ENCODE measurements around the gene PHRF1.
A peak's percentile ranks its signal among the peaks of the same experiment; 100 is the strongest.

PHRF1 gene, protein sequence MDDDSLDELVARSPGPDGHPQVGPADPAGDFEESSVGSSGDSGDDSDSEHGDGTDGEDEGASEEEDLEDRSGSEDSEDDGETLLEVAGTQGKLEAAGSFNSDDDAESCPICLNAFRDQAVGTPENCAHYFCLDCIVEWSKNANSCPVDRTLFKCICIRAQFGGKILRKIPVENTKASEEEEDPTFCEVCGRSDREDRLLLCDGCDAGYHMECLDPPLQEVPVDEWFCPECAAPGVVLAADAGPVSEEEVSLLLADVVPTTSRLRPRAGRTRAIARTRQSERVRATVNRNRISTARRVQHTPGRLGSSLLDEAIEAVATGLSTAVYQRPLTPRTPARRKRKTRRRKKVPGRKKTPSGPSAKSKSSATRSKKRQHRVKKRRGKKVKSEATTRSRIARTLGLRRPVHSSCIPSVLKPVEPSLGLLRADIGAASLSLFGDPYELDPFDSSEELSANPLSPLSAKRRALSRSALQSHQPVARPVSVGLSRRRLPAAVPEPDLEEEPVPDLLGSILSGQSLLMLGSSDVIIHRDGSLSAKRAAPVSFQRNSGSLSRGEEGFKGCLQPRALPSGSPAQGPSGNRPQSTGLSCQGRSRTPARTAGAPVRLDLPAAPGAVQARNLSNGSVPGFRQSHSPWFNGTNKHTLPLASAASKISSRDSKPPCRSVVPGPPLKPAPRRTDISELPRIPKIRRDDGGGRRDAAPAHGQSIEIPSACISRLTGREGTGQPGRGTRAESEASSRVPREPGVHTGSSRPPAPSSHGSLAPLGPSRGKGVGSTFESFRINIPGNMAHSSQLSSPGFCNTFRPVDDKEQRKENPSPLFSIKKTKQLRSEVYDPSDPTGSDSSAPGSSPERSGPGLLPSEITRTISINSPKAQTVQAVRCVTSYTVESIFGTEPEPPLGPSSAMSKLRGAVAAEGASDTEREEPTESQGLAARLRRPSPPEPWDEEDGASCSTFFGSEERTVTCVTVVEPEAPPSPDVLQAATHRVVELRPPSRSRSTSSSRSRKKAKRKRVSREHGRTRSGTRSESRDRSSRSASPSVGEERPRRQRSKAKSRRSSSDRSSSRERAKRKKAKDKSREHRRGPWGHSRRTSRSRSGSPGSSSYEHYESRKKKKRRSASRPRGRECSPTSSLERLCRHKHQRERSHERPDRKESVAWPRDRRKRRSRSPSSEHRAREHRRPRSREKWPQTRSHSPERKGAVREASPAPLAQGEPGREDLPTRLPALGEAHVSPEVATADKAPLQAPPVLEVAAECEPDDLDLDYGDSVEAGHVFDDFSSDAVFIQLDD (N-terminal part only)

DNA sequence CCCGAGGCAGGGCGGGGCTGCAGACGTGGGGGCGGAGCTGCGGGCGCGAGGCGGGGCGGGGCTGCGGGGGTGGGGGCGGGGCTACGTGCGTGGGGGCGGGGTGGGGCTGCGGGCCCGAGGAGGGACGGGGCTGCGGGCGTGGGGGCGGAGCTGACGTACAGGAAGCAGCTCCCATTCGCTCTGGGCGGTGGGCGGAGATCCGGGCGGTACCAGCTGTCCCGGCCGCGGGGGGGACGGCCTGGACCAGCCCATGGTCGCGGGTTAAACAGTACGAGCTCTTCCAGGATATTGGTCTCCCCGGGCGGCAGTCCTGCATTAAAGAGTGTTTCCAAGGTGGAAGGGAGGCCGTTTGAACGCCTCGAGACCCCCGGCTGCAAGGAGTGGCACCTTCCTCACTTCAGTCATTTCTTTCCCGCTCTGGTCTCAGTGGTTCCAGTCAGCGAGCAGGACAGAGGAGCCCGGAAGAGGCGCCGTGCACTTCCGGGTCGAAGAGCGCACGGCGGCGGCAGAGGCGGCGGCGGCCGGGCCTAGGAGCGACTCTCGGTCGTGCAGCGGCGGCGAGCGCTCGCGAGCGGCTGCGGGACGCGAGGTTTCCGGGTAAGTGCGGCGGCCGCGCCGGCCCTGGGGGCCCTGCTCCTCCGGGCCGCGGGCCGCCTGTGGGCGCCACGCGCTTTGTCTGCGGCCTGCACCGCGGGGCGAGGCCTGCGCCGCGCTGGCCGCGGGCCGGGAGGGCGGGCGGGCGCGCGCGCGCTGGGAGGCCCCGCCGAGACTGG lies at the start of gene PHRF1:
PHRF1 (plus strand) TSS at position 475 of the 773 bp plus-strand sequence. CDS start 5,043 bp downstream, outside the sequence.
- Mint-ChIP-seq H3K36me3 (ENCODE audit: insufficient read depth) (peaks cover 11% of the 10 kb centered on the region), H3K9me3 (no peaks in the 10 kb centered on the region), H3K27ac (ENCODE audit: low read depth) (peak within 1 kb of the TSS; percentile 94), H3K27me3 (no peaks in the 10 kb centered on the region), H3K4me1 (peaks cover 43% of the 10 kb centered on the region), H3K4me3 (peak within 1 kb of the TSS; percentile 93)
- ATAC-seq (replicated peaks; ENCODE audit: extremely low read depth, poor library complexity, severe bottlenecking) = peak; percentile 88
- DNase-seq (ENCODE audit: low spot score in 2 of 2) = peak; percentile 93 to 95

DNA sequence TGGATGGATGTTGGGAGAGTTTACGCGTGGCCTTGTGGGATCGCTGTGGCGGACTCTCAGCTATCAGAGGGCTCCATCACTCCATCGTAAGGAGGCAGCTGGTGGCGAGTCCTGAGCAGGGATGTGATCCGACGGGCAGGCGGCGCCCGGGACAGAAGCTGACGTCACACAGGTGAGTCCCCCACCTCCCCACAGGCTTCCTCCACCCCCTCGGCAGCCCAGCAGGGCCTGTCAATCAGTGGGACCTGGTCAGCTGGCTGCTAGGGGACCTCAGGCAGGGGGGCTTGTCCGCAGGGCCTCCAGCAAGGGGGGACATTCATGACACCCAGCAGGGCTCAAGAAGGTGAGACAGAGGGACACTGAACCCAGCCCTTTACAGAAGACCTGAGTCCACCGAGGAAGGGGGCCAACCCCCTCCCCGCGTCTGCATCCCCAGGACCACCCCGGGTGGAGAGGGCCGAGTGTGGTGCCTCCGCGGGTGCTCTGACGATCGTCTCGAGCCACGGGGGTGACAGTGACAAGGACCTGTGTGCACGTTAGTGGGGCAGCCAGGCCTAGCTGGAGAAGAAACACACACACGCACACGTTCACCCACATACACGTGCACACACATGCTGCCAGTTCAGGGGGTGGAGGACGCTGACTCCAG lies 48.0 kb upstream of the PHRF1 start:
- Mint-ChIP-seq H3K4me3 (no peak overlapping the region), H3K27me3 (no peaks in the 10 kb centered on the region), H3K9me3 (no peaks in the 10 kb centered on the region), H3K36me3 (ENCODE audit: insufficient read depth) (peaks cover 3% of the 10 kb centered on the region), H3K27ac (ENCODE audit: low read depth) (no peak overlapping the region), H3K4me1 (no peaks in the 10 kb centered on the region)
- no peak for ATAC-seq (replicated peaks; ENCODE audit: extremely low read depth, poor library complexity, severe bottlenecking)
- DNase-seq (ENCODE audit: low spot score in 2 of 2) = no peak

DNA sequence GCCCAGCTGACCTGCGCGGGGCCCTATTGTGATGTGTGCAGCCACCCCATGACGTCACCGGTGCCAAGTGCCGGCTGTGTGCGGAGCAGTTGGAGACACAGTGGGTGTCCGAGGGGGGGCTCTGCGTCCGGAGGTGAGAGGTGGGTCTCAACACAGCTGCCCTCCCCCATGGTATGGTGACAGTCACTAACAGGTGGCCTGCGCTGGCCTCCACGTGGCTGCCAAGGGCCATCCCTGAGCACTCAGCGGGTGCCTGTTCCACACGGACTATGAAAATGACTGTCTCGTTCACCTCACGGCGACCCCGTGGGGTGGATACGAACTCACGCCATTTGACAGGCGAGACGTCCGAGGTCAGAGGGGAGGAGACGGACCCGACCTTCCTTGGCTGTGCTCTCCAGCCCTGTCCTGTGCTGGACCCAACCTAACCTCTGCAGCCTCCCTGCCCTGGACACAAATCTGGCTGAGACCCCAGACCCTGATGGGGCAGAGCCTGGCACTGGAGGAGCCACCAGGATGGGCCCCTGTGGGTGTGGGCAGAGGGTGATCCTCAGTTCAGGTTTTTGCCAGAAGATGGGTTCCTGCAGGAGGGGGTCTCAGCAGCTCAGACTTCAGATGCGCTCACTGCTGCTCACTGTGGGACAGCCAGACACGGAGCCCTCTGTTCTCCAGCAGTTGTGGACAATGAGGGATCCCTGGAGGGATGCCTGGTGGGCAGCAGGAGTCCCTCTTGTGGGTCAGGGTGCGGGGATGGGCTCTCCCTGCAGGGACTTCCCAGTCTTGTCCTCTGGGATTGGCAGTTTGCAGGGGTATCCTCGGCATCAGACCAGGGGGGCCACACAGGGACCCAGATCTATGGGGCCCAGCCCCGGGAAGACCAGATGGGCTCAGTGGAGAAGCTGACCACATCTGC lies 47.2 kb upstream of the PHRF1 start:
- Mint-ChIP-seq H3K4me3 (no peak overlapping the region), H3K36me3 (ENCODE audit: insufficient read depth) (peaks cover 5% of the 10 kb centered on the region), H3K27me3 (no peaks in the 10 kb centered on the region), H3K4me1 (no peaks in the 10 kb centered on the region), H3K27ac (ENCODE audit: low read depth) (no peak overlapping the region), H3K9me3 (no peaks in the 10 kb centered on the region)
- no peak for ATAC-seq (replicated peaks; ENCODE audit: extremely low read depth, poor library complexity, severe bottlenecking)
- no peak for DNase-seq (ENCODE audit: low spot score in 2 of 2)

DNA sequence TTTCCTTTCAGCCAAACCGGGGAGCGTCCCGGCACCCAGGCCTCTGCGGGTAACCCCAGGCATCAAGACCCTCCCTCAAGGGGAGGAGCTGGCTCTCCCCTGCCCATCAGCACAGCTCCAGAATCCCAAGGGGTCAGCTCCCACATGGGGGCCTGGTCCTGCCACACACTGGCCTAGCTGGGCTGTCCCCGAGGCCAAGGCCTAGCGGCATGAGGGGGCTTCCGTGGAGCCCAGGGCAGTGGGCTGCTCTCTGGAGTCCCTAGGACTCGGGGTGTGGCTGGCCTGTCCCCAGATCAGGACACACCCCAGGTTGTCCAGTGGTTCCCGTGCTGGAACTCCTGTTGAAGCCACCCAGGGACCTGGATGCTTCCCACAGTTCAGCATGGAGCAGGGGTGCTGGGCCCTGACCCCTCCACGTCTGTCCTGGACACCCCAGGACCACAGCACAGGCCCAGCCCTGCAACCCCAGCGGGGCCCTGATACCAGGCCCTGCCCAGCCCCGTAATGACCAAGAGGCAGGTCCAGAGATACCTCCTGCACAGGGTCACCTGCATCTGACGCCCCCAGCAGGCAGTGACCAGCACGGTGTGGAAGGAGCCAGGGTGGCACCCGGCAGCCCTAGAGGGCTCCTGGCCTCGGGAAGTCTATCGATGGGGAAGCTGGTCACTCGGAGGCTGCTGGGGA lies 46.4 kb upstream of the PHRF1 start:
- ATAC-seq (replicated peaks; ENCODE audit: extremely low read depth, poor library complexity, severe bottlenecking) (no peak), DNase-seq (ENCODE audit: low spot score in 2 of 2) (no peak)
- Mint-ChIP-seq H3K27ac (ENCODE audit: low read depth) (no peak overlapping the region), H3K27me3 (no peaks in the 10 kb centered on the region), H3K9me3 (no peaks in the 10 kb centered on the region), H3K36me3 (ENCODE audit: insufficient read depth) (peaks cover 5% of the 10 kb centered on the region), H3K4me1 (no peaks in the 10 kb centered on the region), H3K4me3 (no peak overlapping the region)

DNA sequence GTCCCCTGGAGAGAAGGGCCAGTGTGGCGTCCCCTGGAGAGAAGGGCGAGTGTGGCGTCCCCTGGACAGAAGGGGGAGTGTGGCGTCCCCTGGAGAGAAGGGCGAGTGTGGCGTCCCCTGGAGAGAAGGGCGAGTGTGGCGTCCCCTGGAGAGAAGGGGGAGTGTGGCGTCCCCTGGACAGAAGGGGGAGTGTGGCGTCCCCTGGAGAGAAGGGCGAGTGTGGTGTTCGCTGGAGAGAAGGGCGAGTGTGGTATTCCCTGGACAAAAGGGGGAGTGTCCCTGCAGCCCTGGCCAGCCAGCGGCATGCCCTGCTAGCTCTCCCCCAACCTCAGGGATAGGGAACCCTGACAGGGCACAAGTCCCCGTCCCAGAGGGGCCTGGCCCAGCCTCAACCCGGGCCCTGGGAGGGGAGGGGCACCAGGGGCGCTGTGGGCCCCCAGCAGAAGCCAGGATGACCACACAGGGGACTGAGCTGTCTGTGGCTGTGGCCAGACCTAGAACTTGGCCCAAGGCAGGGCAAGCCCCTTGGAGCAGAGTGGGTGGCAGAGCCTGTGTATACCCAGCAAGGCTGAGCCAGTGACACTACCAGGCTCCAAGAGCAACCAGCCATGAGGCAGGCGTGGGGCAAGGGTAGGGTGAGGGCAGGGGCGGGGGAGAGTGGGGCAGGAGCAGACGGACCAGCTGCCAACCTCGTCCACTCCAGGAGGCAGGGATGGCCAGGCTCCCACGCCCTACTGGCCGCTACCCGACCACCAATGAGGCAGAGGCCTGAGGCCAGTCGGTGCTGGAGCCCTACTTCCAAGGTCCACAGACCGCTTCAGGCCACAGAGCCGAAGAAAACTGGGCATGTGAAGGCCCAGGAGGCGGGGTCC lies 45.1 kb upstream of the PHRF1 start:
- no peaks in the 10 kb centered on the region for H3K27me3 Mint-ChIP-seq
- H3K4me3 Mint-ChIP-seq = no peak overlapping the region
- DNase-seq (ENCODE audit: low spot score in 2 of 2) = no peak
- H3K4me1 Mint-ChIP-seq = peaks cover 3% of the 10 kb centered on the region
- H3K9me3 Mint-ChIP-seq = no peaks in the 10 kb centered on the region
- ATAC-seq (replicated peaks; ENCODE audit: extremely low read depth, poor library complexity, severe bottlenecking) = no peak
- H3K27ac Mint-ChIP-seq (ENCODE audit: low read depth) = no peak overlapping the region
- peaks cover 6% of the 10 kb centered on the region for H3K36me3 Mint-ChIP-seq (ENCODE audit: insufficient read depth)

DNA sequence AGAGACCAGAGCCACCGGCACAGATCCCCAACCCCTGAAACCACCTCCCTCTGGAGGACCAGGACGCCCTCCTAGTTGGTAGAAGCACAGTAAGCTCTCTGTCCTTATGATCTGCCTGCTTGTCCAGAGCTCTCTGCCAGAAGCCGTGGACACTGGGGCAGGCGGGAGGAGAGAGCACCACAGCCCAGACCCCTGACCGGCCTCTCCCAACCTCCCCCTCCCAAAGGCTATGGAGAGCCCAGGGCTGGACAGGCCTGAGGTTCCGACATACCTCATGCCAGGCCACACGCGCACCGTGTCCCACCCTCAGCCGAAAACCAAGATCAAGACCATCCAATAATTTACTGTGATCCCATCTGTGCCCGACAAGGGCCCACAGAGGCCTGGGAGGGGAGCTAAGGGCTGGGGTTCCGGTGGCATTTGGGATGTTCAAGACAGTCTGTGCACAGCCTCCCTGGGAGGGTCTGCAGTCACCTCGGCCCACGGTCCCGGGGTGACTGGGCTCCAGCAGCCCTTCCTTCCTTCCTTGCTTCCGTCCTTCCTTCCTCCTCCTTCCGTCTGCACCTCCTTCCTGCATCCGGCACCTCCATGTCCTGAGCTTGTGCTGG lies 44.2 kb upstream of the PHRF1 start:
- peaks cover 6% of the 10 kb centered on the region for H3K4me1 Mint-ChIP-seq
- H3K27me3 Mint-ChIP-seq = no peaks in the 10 kb centered on the region
- H3K4me3 Mint-ChIP-seq = no peak overlapping the region
- ATAC-seq (replicated peaks; ENCODE audit: extremely low read depth, poor library complexity, severe bottlenecking) = no peak
- peaks cover 12% of the 10 kb centered on the region for H3K36me3 Mint-ChIP-seq (ENCODE audit: insufficient read depth)
- no peak for DNase-seq (ENCODE audit: low spot score in 2 of 2)
- H3K9me3 Mint-ChIP-seq = no peaks in the 10 kb centered on the region
- H3K27ac Mint-ChIP-seq (ENCODE audit: low read depth) = no peak overlapping the region

DNA sequence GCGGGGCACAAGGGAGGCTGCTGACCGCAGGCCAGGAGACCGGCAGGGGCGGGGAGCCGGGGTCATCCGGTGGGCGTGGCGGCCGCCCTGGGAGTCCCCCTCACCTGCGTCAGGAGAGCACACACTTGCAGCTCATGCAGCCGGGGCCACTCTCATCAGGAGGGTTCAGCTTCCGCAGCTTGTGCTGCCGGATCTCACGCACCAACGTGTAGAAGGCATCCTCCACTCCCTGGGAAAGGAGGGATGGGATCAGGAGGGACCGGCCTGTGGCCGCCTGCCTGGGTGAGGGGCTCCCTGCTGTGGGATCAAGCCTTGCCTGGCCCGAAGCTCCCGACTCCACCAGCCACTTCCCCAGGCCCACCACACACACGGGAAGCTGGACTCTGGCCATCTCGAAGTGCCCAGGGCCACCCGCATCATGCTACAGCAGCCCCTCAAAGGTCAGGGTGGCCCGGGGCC lies 43.7 kb upstream of the PHRF1 start:
- peaks cover 10% of the 10 kb centered on the region for H3K4me1 Mint-ChIP-seq

DNA sequence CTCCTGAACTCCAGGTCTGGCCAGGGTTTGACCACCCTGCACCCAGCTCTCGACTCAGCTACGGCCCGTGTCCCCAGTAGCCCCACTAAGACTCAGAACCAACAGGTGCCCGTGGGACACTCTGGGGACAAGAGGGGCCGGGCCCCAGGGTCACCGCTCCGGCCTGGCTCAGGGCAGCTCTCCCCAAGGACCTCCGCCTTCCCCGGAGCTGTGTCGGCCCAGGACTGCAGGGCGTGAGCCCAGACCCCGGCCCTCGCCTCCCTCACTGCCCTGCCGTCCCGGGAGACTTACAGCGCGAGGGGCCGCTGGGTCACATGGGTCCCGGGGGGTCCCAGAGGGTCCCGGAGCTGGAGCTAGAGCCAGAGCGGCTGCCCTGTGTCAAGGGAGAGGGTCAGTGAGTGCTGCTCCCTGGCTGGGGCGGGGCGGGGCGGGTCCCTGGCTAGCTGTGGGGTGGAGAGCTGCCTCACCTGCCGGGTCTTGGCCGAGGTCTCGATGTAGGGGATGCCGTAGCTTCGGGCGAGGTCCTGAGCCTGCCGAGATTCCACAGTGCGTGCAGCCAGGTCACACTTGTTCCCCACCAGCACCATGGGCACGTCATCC lies 43.2 kb upstream of the PHRF1 start:
- ATAC-seq (replicated peaks; ENCODE audit: extremely low read depth, poor library complexity, severe bottlenecking) = no peak
- no peaks in the 10 kb centered on the region for H3K9me3 Mint-ChIP-seq
- no peak overlapping the region for H3K4me3 Mint-ChIP-seq
- no peaks in the 10 kb centered on the region for H3K27me3 Mint-ChIP-seq
- H3K27ac Mint-ChIP-seq (ENCODE audit: low read depth) = no peak overlapping the region
- no peak for DNase-seq (ENCODE audit: low spot score in 2 of 2)
- peaks cover 15% of the 10 kb centered on the region for H3K36me3 Mint-ChIP-seq (ENCODE audit: insufficient read depth)
- H3K4me1 Mint-ChIP-seq = peaks cover 15% of the 10 kb centered on the region

More for the DNA sequence above, 43.7 kb upstream of the PHRF1 start:
- Mint-ChIP-seq H3K27ac (ENCODE audit: low read depth) (no peak overlapping the region), H3K9me3 (no peaks in the 10 kb centered on the region), H3K4me3 (no peak overlapping the region), H3K36me3 (ENCODE audit: insufficient read depth) (peaks cover 15% of the 10 kb centered on the region), H3K27me3 (no peaks in the 10 kb centered on the region)
- ATAC-seq (replicated peaks; ENCODE audit: extremely low read depth, poor library complexity, severe bottlenecking) (no peak), DNase-seq (ENCODE audit: low spot score in 2 of 2) (no peak)

DNA sequence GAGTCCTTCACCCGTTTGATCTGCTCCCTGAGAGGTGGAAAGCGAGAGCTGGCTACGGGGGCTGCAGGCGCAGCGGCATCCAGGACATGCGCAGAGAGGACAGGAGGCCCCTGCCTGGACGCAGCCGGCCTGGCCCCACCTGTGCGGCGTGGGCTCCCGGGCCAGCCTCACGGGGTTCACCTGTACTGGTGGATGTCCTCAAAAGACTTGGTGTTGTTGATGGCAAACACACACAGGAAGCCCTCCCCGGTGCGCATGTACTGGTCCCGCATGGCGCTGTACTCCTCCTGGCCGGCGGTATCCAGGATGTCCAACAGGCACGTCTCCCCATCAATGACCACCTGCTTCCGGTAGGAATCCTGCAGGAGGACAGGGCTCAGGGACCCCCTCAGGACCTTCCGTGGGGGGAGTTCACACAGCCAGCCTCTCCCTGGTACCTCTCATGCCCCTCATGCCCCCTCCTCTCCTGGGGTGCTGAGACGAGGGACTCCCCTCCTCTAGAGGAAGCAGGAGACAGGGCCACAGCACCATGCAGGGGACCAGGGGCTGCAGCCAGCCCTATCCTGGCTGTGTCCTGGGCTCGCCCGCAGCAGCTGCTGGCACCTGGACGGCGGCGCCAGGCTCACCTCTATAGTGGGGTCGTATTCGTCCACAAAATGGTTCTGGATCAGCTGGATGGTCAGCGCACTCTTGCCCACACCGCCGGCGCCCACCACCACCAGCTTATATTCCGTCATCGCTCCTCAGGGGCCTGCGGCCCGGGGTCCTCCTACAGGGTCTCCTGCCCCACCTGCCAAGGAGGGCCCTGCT lies 42.5 kb upstream of the PHRF1 start:
- Mint-ChIP-seq H3K36me3 (ENCODE audit: insufficient read depth) (peaks cover 15% of the 10 kb centered on the region), H3K4me1 (peaks cover 16% of the 10 kb centered on the region), H3K4me3 (peak overlapping the region; percentile 71), H3K27me3 (no peaks in the 10 kb centered on the region), H3K27ac (ENCODE audit: low read depth) (no peak overlapping the region), H3K9me3 (no peaks in the 10 kb centered on the region)
- ATAC-seq (replicated peaks; ENCODE audit: extremely low read depth, poor library complexity, severe bottlenecking) (no peak), DNase-seq (ENCODE audit: low spot score in 2 of 2) (no peak)

Measured in central memory CD8-positive, alpha-beta T cell (primary cell).